Measurements from ENCODE around the gene CLPTM1.

- TF ChIP-seq REST (IDR thresholded peaks at IDR 0.05; ENCODE audit: insufficient read depth in 1 of 2, low read depth in 2 of 2, low read length in 2 of 2) (no peak), TAF1 (IDR thresholded peaks at IDR 0.05; ENCODE audit: borderline replicate concordance, insufficient read depth, low read length) (no peak), FOXP2 (optimal IDR thresholded peaks at IDR 0.05; ENCODE audit: borderline replicate concordance, extremely low read depth, extremely low read length, insufficient read depth) (no peak)
Observed at GRCh38 chr19:44984005-44984404, 28.8 kb downstream of the CLPTM1 start.
